ENCODE results near the gene CDR2. TPM values are rescaled to one million over a fixed set of nuclear protein-coding genes. Genes with fewer than 3 reads are reported as not detected.

The CDR2 gene
- total RNA-seq, 4 donors from 2014 or later, result 10.7 to 37.1 (median 21.6) TPM

- 87% methylated on average over 10 of the region's 13 CpGs for WGBS
- H3K27ac ChIP-seq, result no peak overlapping the region
Observed at GRCh38 chr16:22326771-22327445, 47.5 kb downstream of the CDR2 start.

GRCh38 chr16:22326369-22326652, 48.1 kb downstream of the CDR2 start:
- H3K4me3 ChIP-seq, result no peak overlapping the region

More at GRCh38 chr16:22326771-22327445, 47.5 kb downstream of the CDR2 start:
- H3K4me3 ChIP-seq, result no peak overlapping the region
- H3K4me1 ChIP-seq, result no peaks in the 10 kb centered on the region
- H3K9me3 ChIP-seq, result no peaks in the 10 kb centered on the region
- TF ChIP-seq POLR2AphosphoS5 (IDR thresholded peaks at IDR 0.05), result no peak
- TF ChIP-seq CTCF (IDR thresholded peaks at IDR 0.05), result no peak
- peaks cover 89% of the 10 kb centered on the region for H3K36me3 ChIP-seq
- H3K27me3 ChIP-seq, result no peaks in the 10 kb centered on the region
- no peak for DNase-seq (ENCODE audit: low spot score in 2 of 2)

GRCh38 chr16:22325598-22326368, 48.6 kb downstream of the CDR2 start:
- H3K36me3 ChIP-seq, result peaks cover 82% of the 10 kb centered on the region
- no peaks in the 10 kb centered on the region for H3K4me1 ChIP-seq
- no peak overlapping the region for H3K4me3 ChIP-seq
- H3K9me3 ChIP-seq, result no peaks in the 10 kb centered on the region
- no peak for TF ChIP-seq CTCF (IDR thresholded peaks at IDR 0.05)
- TF ChIP-seq POLR2AphosphoS5 (IDR thresholded peaks at IDR 0.05), result no peak
- TF ChIP-seq EP300 (IDR thresholded peaks at IDR 0.05), result no peak
- TF ChIP-seq POLR2A (IDR thresholded peaks at IDR 0.05), result no peak
- no peak for DNase-seq (ENCODE audit: low spot score in 2 of 2)
- 93% methylated on average over 29 of the region's 46 CpGs for WGBS
- no peak overlapping the region for H3K27ac ChIP-seq
- H3K27me3 ChIP-seq, result no peaks in the 10 kb centered on the region

More at GRCh38 chr16:22326369-22326652, 48.1 kb downstream of the CDR2 start:
- H3K27me3 ChIP-seq, result no peaks in the 10 kb centered on the region
- peaks cover 84% of the 10 kb centered on the region for H3K36me3 ChIP-seq
- no peak for DNase-seq (ENCODE audit: low spot score in 2 of 2)
- H3K4me1 ChIP-seq, result no peaks in the 10 kb centered on the region
- no peak for TF ChIP-seq EP300 (IDR thresholded peaks at IDR 0.05)
- TF ChIP-seq POLR2AphosphoS5 (IDR thresholded peaks at IDR 0.05), result no peak
- TF ChIP-seq POLR2A (IDR thresholded peaks at IDR 0.05), result no peak
- no peak for TF ChIP-seq CTCF (IDR thresholded peaks at IDR 0.05)
- no peaks in the 10 kb centered on the region for H3K9me3 ChIP-seq
- H3K27ac ChIP-seq, result no peak overlapping the region
- 82% methylated on average over 4 of the region's 4 CpGs for WGBS

GRCh38 chr16:22324787-22325597, 49.4 kb downstream of the CDR2 start:
- no peak for DNase-seq (ENCODE audit: low spot score in 2 of 2)
- H3K4me1 ChIP-seq, result no peaks in the 10 kb centered on the region
- 82% methylated on average over 10 of the region's 19 CpGs for WGBS
- H3K9me3 ChIP-seq, result no peaks in the 10 kb centered on the region
- no peak overlapping the region for H3K4me3 ChIP-seq
- H3K36me3 ChIP-seq, result peaks cover 86% of the 10 kb centered on the region
- no peak overlapping the region for H3K27ac ChIP-seq
- TF ChIP-seq POLR2A (IDR thresholded peaks at IDR 0.05), result no peak
- TF ChIP-seq CTCF (IDR thresholded peaks at IDR 0.05), result no peak
- TF ChIP-seq POLR2AphosphoS5 (IDR thresholded peaks at IDR 0.05), result no peak
- no peak for TF ChIP-seq EP300 (IDR thresholded peaks at IDR 0.05)
- H3K27me3 ChIP-seq, result no peaks in the 10 kb centered on the region

All from suprapubic skin (tissue), 4 donors.